H1 (cell line): ENCODE results near the gene ISCA2. TPM values are rescaled to one million over a fixed set of nuclear protein-coding genes. Genes with fewer than 3 reads are reported as not detected.

ENCODE experiments used
- ASH2L ChIP-seq: fragments of 200-600, 300-600 bp; sonication (generic); IDR thresholded peaks from one replicate; pipeline ENCODE4 v1.7.1; 2017; ENCODE audit warnings: low read length
- CHD1 ChIP-seq: IDR thresholded peaks from 2 replicates; pipeline ENCODE4 v1.6.1; 2012; ENCODE audit warnings: low read depth, low read length, improper control_type of control experiment
- EP300 ChIP-seq, 2 experiments: IDR thresholded peaks; 1 replicate in 1 of 2; 2 replicates in 1 of 2; pipeline ENCODE4 v1.6.1; 2011 to 2012; ENCODE audit warnings: low read depth in 2 of 2, low read length in 2 of 2, mild to moderate bottlenecking in 2 of 2, borderline replicate concordance in 1 of 2, inconsistent platforms in 1 of 2, moderate library complexity in 1 of 2
- FOSL1 ChIP-seq: IDR thresholded peaks from 2 replicates; pipeline ENCODE4 v1.6.1; 2011; ENCODE audit warnings: mild to moderate bottlenecking, low read depth, low read length, moderate library complexity; ENCODE audit not compliant: insufficient read depth
- GABPA ChIP-seq: IDR thresholded peaks from 2 replicates; pipeline ENCODE4 v1.6.1; 2011; ENCODE audit warnings: mild to moderate bottlenecking, low read length, moderate library complexity, borderline replicate concordance; ENCODE audit not compliant: insufficient read depth
- HDAC6 ChIP-seq: IDR thresholded peaks from one replicate; pipeline ENCODE4 v1.7.1; 2012; ENCODE audit warnings: low read depth, mild to moderate bottlenecking, inconsistent platforms, low read length, moderate library complexity
- JUN ChIP-seq: IDR thresholded peaks from 2 replicates; pipeline ENCODE4 v1.6.1; 2011; ENCODE audit warnings: low read depth, mild to moderate bottlenecking, improper control_type of control experiment, low read length
- KDM4A ChIP-seq: IDR thresholded peaks from one replicate; pipeline ENCODE4 v1.7.1; 2012; ENCODE audit warnings: low read depth, mild to moderate bottlenecking, moderate library complexity, low read length, inconsistent platforms; ENCODE audit not compliant: severe bottlenecking
- RAD21 ChIP-seq, 2 experiments: IDR thresholded peaks in 1 of 2; conservative IDR thresholded peaks in 1 of 2; 2 replicates each; pipeline ENCODE4 v1.6.1; 2011; ENCODE audit warnings: low read depth in 2 of 2, low read length in 2 of 2, improper control_type of control experiment in 1 of 2, inconsistent platforms in 1 of 2, mild to moderate bottlenecking in 1 of 2, moderate library complexity in 1 of 2
- RFX5 ChIP-seq: IDR thresholded peaks from 2 replicates; pipeline ENCODE4 v1.6.1; 2011; ENCODE audit warnings: low read depth, low read length, improper control_type of control experiment, borderline replicate concordance
- RXRA ChIP-seq: IDR thresholded peaks from 2 replicates; pipeline ENCODE4 v1.6.1; 2011; ENCODE audit warnings: low read depth, mild to moderate bottlenecking, low read length, moderate library complexity; ENCODE audit not compliant: insufficient read depth
- SP2 ChIP-seq: IDR thresholded peaks from 2 replicates; pipeline ENCODE4 v1.6.1; 2012; ENCODE audit warnings: mild to moderate bottlenecking, low read length, inconsistent platforms
- SP4 ChIP-seq: IDR thresholded peaks from 2 replicates; pipeline ENCODE4 v1.6.1; 2012; ENCODE audit warnings: low read length, inconsistent platforms
- polyA plus RNA-seq, 7 experiments: library from polyadenylated mRNA; depleted of rRNA in 3 of 7; stranded (reverse) in 5 of 7; unstranded in 2 of 7; fragments of >200 nt in 5 of 7; fragments of 200-250 nt in 2 of 7; gene quantifications; 1 replicate in 5 of 7; 2 replicates in 1 of 7; 4 replicates in 1 of 7; pipeline versions ENCODE4 v1.2.1 to v1.2.3, GENCODE V29; 2011 to 2013; ENCODE audit warnings: missing spikeins in 2 of 7, mixed read lengths in 2 of 7
- total RNA-seq: library from RNA; stranded (reverse); fragmentation: NEBNext Ultra II Directional; extraction: Animal tissue kit (Norgen Biotek cat#: 25700); gene quantifications from 2 replicates; pipeline ENCODE4 v1.2.1, GENCODE V29; 2021

The ISCA2 gene
- total and polyA plus RNA-seq, 2 of the 8 experiments (the other 6 are each of a cell fraction or from before 2014, with no cell fraction given), result 43.5 to 78.6 TPM

DNA sequence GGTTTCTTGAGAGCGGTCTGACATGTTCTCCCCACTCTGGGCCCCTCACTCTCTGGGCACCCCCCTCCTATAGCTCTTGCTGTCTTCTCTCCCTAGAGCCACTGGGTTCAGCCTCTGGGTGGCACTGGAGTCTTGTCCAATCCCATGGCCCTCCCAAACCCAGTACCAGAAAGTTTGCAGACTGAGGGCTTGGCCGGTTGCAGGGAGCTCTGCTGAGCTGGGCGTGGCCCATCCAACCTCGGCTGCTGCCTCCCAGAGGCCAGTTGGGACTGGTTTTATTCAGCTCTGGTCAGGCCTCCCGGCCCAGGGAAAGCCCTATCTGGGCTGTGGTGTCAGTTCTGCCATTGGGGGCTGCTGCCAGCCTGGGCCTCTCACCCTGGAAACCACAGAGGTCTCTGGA, 37.9 kb downstream of the ISCA2 start (continued):
- TF ChIP-seq FOSL1 (no peak), JUN (peak; percentile 59; the same call in 1 of the 2 replicates), RAD21 (IDR thresholded peaks at IDR 0.05 in 1 of 2, conservative IDR thresholded peaks at IDR 0.05 in 1 of 2; ENCODE audit: low read depth in 2 of 2, low read length in 2 of 2) (peak; percentile 63 to 81), GABPA (no peak), SP4 (no peak), KDM4A (no peak), HDAC6 (no peak), SP2 (no peak), RFX5 (no peak), RXRA (no peak), ASH2L (peak; percentile 22), EP300 (IDR thresholded peaks at IDR 0.05; ENCODE audit: borderline replicate concordance in 1 of 2, low read depth in 2 of 2, low read length in 2 of 2) (no peak), CHD1 (no peak)
